ENCODE measurements around the gene GRWD1. TPM values are rescaled to one million over a fixed set of nuclear protein-coding genes. Genes with fewer than 3 reads are reported as not detected.

The GRWD1 gene
- total RNA-seq, 1 experiment from 2014 or later: 38.0 TPM

DNA sequence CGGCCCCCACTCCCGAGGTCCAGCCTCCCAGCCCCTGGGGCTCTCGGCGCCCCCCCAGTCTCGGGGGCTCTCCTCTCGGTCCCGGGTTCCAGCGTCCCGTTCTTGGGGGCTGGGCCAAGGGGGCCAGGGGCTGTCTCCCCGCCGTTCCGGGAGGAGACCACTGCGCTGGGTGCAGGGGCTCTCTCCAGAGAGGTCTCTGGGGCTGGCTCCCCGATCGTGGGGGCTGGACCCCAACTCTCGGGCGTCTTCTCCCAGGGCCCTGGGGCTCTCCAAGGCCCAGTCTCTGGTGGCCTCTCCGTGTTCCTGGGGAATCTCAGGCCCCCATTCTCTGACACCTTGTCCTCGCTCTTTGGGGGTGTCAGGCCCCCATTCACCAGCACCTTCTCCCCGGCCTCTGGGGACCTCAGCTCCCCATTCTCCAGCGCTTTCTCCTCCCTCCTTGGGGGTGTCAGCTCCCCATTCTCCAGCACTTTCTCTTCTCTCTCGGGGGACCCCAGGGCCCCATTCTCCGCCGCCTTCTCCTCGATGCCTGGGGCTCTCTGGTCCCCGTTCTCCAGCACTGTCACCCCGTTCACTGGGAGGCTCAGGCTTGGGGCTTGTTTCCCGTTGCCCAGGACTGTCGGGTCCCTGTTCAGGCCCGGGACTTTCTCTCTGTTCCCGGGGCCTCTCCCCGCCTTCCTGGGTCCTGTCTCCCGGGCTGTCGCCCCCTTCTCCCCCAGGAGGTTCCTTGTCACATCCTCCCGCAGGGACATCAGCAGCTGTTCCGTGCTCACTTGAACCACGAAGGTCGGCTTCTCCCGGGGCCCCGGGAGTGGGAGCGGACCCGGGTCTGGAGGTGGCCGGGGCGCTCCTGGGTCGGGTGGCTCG, 52.2 kb downstream of the GRWD1 start:
- no peak for DNase-seq (ENCODE audit: low read depth)

DNA sequence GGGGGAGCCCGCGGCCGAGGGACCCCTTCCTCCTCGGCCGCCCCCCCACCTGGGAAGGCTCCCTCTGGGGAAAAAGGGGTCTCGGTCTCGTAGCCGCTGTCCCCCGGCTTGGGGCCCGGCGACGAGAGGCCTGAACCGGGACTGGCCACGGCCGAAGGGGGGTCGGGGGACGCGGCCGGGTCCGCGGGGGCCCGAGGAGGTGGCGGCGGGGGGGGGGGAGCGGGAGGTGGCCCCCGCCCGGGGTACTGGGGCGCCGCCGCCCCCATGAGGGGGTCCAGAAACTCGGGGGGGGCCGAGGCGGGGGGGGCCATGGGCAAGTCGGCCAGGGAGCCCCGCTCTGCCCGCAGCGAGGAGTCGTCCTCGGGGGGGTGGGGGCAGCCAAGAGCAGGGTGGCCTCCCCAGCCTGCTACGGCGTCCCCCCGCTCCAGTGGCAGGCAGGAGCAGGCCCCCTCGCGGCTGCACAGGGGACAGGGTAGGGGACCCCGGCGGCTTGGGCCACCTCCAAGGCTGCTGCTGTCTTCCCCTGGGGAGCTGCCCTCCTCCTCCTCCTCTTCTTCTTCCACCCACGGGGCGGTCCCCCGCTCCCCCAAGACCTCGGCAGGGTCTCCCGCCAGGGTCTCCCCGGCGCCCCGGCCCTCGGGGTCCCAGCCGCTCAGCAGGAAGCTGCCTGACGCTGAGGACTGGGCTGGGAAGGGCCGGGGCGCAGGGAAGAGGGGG, 53.0 kb downstream of the GRWD1 start:
- no peak for DNase-seq (ENCODE audit: low read depth)

DNA sequence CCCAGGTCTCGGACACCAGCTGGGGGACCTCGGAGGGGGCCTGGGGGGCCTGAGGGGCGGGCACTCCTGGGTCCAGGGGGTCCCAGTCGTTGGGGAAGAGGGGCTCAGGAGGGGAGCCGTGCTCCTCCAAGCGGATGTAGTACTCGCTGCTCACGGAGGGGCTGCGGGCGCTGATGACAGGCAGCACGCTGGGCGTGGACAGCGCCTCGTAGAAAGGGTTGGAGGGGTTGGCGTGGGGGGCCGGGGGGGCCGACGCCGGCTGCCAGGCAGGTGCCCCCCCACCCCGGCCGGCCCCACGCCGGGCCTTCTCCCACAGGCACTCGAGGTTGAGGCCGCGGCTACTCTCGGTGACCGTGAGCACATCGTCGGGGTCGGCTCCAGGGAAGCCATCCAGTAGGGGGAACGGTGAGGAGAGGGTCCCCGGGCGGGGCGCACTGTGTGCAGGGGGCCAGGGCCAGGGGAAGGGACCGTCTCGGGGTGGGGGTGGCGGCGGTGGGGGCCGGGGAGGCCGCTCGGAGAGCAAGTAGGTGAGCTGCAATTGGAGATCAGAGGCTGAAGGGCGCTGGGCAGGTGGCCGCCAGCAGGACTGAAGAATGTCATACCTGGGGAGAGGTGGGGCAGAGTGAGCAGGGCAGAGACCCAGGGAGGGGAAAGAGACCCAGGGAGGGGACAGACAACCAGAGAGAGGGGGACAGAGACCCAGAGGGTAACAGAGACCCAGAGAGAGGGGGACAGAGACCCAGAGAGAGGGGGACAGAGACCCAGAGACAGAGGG, 53.7 kb downstream of the GRWD1 start:
- no peak for DNase-seq (ENCODE audit: low read depth)

DNA sequence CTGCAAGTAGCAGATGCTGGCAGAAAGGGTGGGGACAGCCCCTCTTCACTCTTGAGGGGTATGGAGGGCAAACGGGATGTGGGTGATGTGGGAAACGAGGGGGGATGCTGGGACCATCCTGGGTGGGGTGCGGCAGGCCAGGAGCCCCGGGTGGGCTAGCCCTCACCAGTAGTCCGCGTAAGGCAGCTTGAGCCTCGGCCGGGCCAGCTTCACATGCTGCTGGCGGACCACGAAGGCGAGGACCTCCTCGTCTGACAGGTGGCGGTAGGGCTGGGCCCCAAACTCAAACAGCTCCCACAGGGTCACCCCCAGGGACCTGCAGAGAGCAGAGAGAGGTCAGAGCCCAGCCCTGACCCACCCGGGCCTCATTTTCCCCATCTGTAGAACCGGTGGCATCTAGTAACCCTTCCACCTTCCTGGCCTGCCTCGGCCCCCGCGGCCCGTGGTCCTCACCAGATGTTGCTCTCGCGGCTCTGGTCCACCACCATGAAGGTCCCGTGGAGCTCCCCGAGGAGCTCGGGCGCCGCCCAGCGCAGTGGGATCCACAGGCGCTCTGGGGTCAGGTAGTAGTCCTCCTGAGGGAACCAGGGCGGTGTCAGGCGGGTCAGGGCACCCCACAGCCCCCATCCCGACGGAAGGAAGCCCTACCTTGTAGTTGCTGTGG, 55.2 kb downstream of the GRWD1 start:
- DNase-seq (ENCODE audit: low read depth): no peak

DNA sequence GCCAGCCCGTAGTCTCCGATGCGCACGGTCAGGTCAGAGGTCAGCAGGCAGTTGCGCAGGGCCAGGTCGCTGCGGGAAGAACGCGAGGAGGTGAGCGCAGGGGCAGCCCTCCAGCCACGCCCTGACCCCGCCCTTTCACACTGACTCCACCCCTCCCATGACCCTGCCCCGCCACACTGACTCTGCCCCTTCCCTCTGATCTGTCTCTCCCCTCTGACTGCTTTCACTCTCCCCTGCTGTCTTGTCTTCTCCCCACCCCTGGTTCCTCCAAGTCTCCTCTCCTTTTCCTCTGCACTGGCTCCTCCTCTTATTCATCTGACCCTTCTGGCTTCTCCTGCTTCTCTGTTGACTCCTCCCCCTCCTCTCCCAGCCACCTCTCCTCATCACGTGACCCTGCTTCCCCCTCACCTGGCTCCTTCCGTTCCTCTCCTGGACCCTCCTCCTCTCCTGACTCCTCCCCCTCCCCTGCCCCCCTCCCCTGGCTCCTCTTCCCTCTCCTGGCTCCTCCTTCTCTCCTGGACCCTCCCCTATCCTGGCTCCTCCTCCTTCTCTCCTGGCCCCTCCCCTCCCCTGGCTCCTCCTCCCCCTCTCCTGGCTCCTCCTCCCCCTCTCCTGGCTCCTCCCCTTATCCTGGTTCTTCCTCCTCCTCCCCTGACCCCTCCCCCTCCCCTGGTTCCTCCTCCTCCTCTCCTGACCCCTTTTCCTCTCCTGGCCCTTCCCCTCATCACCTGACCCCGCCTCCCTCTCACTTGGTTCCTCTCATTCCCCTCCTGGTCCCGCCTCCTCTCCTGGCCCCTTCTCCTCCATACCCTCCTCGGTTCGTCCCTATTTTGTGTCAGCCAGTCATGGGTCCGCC, 55.9 kb downstream of the GRWD1 start:
- DNase-seq (ENCODE audit: low read depth): no peak

DNA sequence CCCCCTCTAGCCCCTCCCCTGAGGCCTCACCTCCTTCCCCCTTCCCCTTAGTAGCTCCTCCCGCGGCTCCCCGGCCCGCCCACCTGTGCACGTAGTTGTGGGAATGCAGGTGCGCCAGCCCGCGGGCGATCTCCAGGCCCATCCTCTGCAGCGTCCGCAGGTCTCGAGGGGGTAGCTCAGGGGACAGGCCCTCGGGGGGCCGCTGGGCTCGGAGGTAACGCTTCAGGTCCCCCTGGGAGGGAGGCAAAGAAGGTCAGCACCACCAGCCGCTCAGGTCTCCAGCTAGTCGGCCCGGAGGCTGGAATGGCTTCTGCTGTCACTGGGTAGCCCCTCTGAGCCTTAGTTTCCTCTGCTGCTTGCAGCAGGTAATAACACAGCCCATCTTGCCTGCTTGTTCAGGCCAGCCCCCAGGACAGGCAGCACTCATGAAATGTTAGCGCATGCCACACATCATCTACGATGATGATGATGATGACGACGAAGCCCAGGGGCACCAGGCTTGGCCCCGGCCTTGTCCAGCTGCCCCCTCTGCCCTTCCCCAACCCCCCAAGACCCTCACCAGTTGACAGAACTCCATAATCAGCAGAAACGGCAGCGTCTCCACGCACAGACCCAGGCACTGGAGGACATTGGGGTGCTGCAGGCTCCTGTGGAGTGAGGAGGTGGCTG, 56.7 kb downstream of the GRWD1 start:
- no peak for DNase-seq (ENCODE audit: low read depth)

- DNase-seq (ENCODE audit: low read depth): peak; percentile 60
Observed at GRCh38 chr19:48506138-48506733, 60.5 kb downstream of the GRWD1 start.

Other genes starting within 250 kb of the GRWD1 start
- 27.2 and 28.1 TPM in 2 replicates for gene CARD8, start 190.1 kb upstream of the GRWD1 start, total RNA-seq (2014; rRNA removed; shearing (Covaris generic))
- 0.24 and 0.49 TPM in 2 replicates for gene ZNF114, start 175.9 kb upstream of the GRWD1 start, total RNA-seq (2014; rRNA removed; shearing (Covaris generic))
- gene EMP3, start 120.4 kb upstream of the GRWD1 start, total RNA-seq (2014; rRNA removed; shearing (Covaris generic)): 246 and 286 TPM in 2 replicates
- 4.4 and 6.4 TPM in 2 replicates for gene TMEM143, start 82.0 kb upstream of the GRWD1 start, total RNA-seq (2014; rRNA removed; shearing (Covaris generic))
- not detected in 2 replicates for gene SYNGR4, start 81.6 kb upstream of the GRWD1 start, total RNA-seq (2014; rRNA removed; shearing (Covaris generic))
- gene KDELR1, start 54.4 kb upstream of the GRWD1 start, total RNA-seq (2014; rRNA removed; shearing (Covaris generic)): 153 and 156 TPM in 2 replicates
- gene GRIN2D, start 52.3 kb upstream of the GRWD1 start, total RNA-seq (2014; rRNA removed; shearing (Covaris generic)): 0.60 and 0.68 TPM in 2 replicates
- 0.48 and 1.1 TPM in 2 replicates for gene KCNJ14, start 9.6 kb downstream of the GRWD1 start, total RNA-seq (2014; rRNA removed; shearing (Covaris generic))
- 39.0 and 74.3 TPM in 2 replicates for gene CYTH2, start 23.4 kb downstream of the GRWD1 start, total RNA-seq (2014; rRNA removed; shearing (Covaris generic))
- not detected in 2 replicates for gene LMTK3, start 65.9 kb downstream of the GRWD1 start, total RNA-seq (2014; rRNA removed; shearing (Covaris generic))
- gene SULT2B1, start 106.2 kb downstream of the GRWD1 start, total RNA-seq (2014; rRNA removed; shearing (Covaris generic)): 0.39 TPM in 1 of 2 replicates, not detected in the other
- gene SPACA4, start 160.8 kb downstream of the GRWD1 start, total RNA-seq (2014; rRNA removed; shearing (Covaris generic)): not detected in 2 replicates
- gene FAM83E, start 169.1 kb downstream of the GRWD1 start, total RNA-seq (2014; rRNA removed; shearing (Covaris generic)): 1.6 TPM in 1 of 2 replicates, not detected in the other
- 2,104 and 2,291 TPM in 2 replicates for gene RPL18, start 173.2 kb downstream of the GRWD1 start, total RNA-seq (2014; rRNA removed; shearing (Covaris generic))
- gene SPHK2, start 173.5 kb downstream of the GRWD1 start, total RNA-seq (2014; rRNA removed; shearing (Covaris generic)): 4.7 and 7.7 TPM in 2 replicates
- gene DBP, start 191.4 kb downstream of the GRWD1 start, total RNA-seq (2014; rRNA removed; shearing (Covaris generic)): 16.6 and 17.2 TPM in 2 replicates
- 2.1 and 3.8 TPM in 2 replicates for gene CA11, start 200.2 kb downstream of the GRWD1 start, total RNA-seq (2014; rRNA removed; shearing (Covaris generic))
- gene NTN5, start 227.0 kb downstream of the GRWD1 start, total RNA-seq (2014; rRNA removed; shearing (Covaris generic)): 0.39 TPM in 1 of 2 replicates, not detected in the other
- gene FUT2, start 250.0 kb downstream of the GRWD1 start, total RNA-seq (2014; rRNA removed; shearing (Covaris generic)): not detected in 2 replicates

Data from RPMI7951 (cell line).